K562 (cell line): ENCODE results near the gene CYB5D1. TPM values are rescaled to one million over a fixed set of nuclear protein-coding genes. Genes with fewer than 3 reads are reported as not detected.

ENCODE experiments used
- ATAC-seq: fragments of 200-7000 bp; cut with Tn5 transposase; 3 replicates; pipeline ENCODE4 v1.9.1; 2020; ENCODE audit warnings: moderate library complexity
- BruUV-seq: library from RNA; stranded (reverse); fragments of 400-500 nt; replicated peaks from 2 replicates; lab custom pipeline; 2021; lab: Mats Ljungman, UMichigan
- CTCF ChIA-PET: fragments of 300-600 bp; formaldehyde crosslinking; extraction: SDS; loops from one replicate; lab custom pipeline; 2021; ENCODE audit warnings: low intra/inter-chr PET ratio; lab: Yijun Ruan, JAX
- POLR2A ChIA-PET: fragments of 300-600, 350-650 bp; sonication (Branson Sonifier 250); formaldehyde crosslinking; extraction: SDS; loops from one replicate; lab custom pipeline; 2021; ENCODE audit warnings: antibody characterized with exemption, inconsistent platforms; lab: Yijun Ruan, JAX
- DNase-seq, 4 experiments: peaks; one replicate each; pipeline versions ENCODE4 v3.0.0 to v3.0.0-alpha.2; 2011 to 2018; ENCODE audit warnings: low spot score in 3 of 4, mixed read lengths in 3 of 4; ENCODE audit errors: extremely low read depth in 1 of 4
- FAIRE-seq: peaks from 2 replicates; lab custom pipeline; 2011; peaks lifted over from hg19 to GRCh38; lab: Jason Lieb, UNC
- H2AFZ ChIP-seq: 2 replicates; pipeline ENCODE4 v1.6.0; 2011; ENCODE audit warnings: low read depth, low read length, control low read depth, inconsistent platforms
- H3K27ac ChIP-seq: fragments of 200-600 bp; 3 replicates; pipeline ENCODE4 v1.8.0; 2011; ENCODE audit warnings: low read depth, mild to moderate bottlenecking, control low read depth, inconsistent platforms, low read length, moderate library complexity, mixed read lengths; ENCODE audit errors: extremely low read depth
- H3K27me3 ChIP-seq, 2 experiments: fragments of 300-600 bp in 1 of 2; 2 replicates in 1 of 2; 3 replicates in 1 of 2; pipeline versions ENCODE4 v1.6.0 to v1.8.0; 2011; ENCODE audit warnings: inconsistent platforms in 2 of 2, low read length in 2 of 2, mild to moderate bottlenecking in 1 of 2, mixed read lengths in 1 of 2, moderate library complexity in 1 of 2; ENCODE audit not compliant: control insufficient read depth in 2 of 2, insufficient read depth in 2 of 2
- H3K36me3 ChIP-seq: fragments of 300-600 bp; 3 replicates; pipeline ENCODE4 v1.8.0; 2011; ENCODE audit warnings: mild to moderate bottlenecking, low read length, inconsistent platforms; ENCODE audit not compliant: control insufficient read depth, insufficient read depth
- H3K4me1 ChIP-seq, 2 experiments: fragments of 200-600 bp in 1 of 2; replicated peaks in 1 of 2; 2 replicates in 1 of 2; 3 replicates in 1 of 2; pipeline versions ENCODE4 v1.5.1 to v1.8.0; 2011; ENCODE audit warnings: inconsistent platforms in 2 of 2, low read length in 2 of 2, mild to moderate bottlenecking in 1 of 2, mixed read lengths in 1 of 2, moderate library complexity in 1 of 2; ENCODE audit not compliant: control insufficient read depth in 2 of 2, insufficient read depth in 2 of 2
- H3K4me2 ChIP-seq: 2 replicates; pipeline ENCODE4 v1.6.1; 2011; ENCODE audit warnings: low read length, control low read depth, inconsistent platforms, mixed read lengths; ENCODE audit not compliant: insufficient read depth
- H3K4me3 ChIP-seq: fragments of 200-600 bp; sonication (generic), shearing (Covaris generic); 2 replicates; pipeline ENCODE4 v1.5.1; 2016; ENCODE audit warnings: control low read depth, inconsistent platforms
- H3K79me2 ChIP-seq: fragments of 200-600 bp; 3 replicates; pipeline ENCODE4 v1.8.0; 2011; ENCODE audit warnings: low read length, inconsistent platforms; ENCODE audit not compliant: control insufficient read depth, insufficient read depth
- H3K9ac ChIP-seq, 2 experiments: 2 replicates each; pipeline versions ENCODE4 v1.6.0 to v1.6.1; 2011; ENCODE audit warnings: low read depth in 2 of 2, low read length in 2 of 2, control low read depth in 1 of 2, inconsistent platforms in 1 of 2, mild to moderate bottlenecking in 1 of 2, mixed read lengths in 1 of 2; ENCODE audit not compliant: insufficient read depth in 1 of 2
- H3K9me1 ChIP-seq: one replicate; pipeline ENCODE4 v1.6.0; 2011; ENCODE audit warnings: inconsistent platforms, mild to moderate bottlenecking, low read length, moderate library complexity; ENCODE audit not compliant: control insufficient read depth, insufficient read depth
- H3K9me3 ChIP-seq: replicated peaks from 2 replicates; pipeline ENCODE4 v1.5.1; 2011; ENCODE audit warnings: low read depth, low read length, inconsistent platforms; ENCODE audit not compliant: control insufficient read depth, insufficient read depth
- H4K20me1 ChIP-seq: replicated peaks from 2 replicates; pipeline ENCODE4 v1.6.1; 2011; ENCODE audit warnings: low read length, inconsistent platforms, mixed read lengths; ENCODE audit not compliant: control insufficient read depth, insufficient read depth
- ARID1B ChIP-seq: fragments of 450-650 bp; IDR thresholded peaks from 2 replicates; pipeline ENCODE4 v1.6.1; 2016; ENCODE audit warnings: antibody characterized with exemption, mild to moderate bottlenecking, inconsistent platforms
- DMBX1 ChIP-seq: fragments of 250-450 bp; sonication (Bioruptor Pico); IDR thresholded peaks from 2 replicates; pipeline ENCODE4 v1.8.0; 2022; ENCODE audit warnings: inconsistent platforms, mild to moderate bottlenecking, moderate library complexity, borderline replicate concordance
- KHSRP ChIP-seq: fragments of 450-650 bp; IDR thresholded peaks from 2 replicates; pipeline ENCODE4 v1.6.1; 2017
- LARP7 ChIP-seq: fragments of 450-650 bp; IDR thresholded peaks from 2 replicates; pipeline ENCODE4 v1.6.1; 2016
- NCOR1 ChIP-seq: fragments of 450-650 bp; IDR thresholded peaks from 2 replicates; pipeline ENCODE4 v1.6.1; 2016; ENCODE audit warnings: mild to moderate bottlenecking, moderate library complexity
- NFATC3 ChIP-seq: fragments of 450-650 bp; IDR thresholded peaks from 2 replicates; pipeline ENCODE4 v1.6.1; 2017; ENCODE audit warnings: mild to moderate bottlenecking
- RBM14 ChIP-seq: fragments of 200-400 bp; formaldehyde crosslinking; IDR thresholded peaks from 2 replicates; pipeline ENCODE4 v1.6.1; 2018; ENCODE audit warnings: low read depth, mild to moderate bottlenecking, low read length, moderate library complexity, borderline replicate concordance; ENCODE audit not compliant: insufficient read depth
- ZNF586 ChIP-seq: fragments of 450-650 bp; formaldehyde crosslinking; conservative IDR thresholded peaks from 2 replicates; pipeline ENCODE4 v1.4.0; 2020; ENCODE audit warnings: mild to moderate bottlenecking, moderate library complexity
- WGBS: fragments of 100-300 bp; shearing (Covaris generic); methylation state at CpG from one replicate; pipeline ENCODE4 v1.1.6; 2016; ENCODE audit warnings: low coverage, mixed read lengths; ENCODE audit not compliant: insufficient coverage; ENCODE audit errors: missing lambda C conversion rate; 5-methylcytosine and 5-hydroxymethylcytosine counted together
- in situ Hi-C: fragments of 300-500 bp; cut with MboI; formaldehyde crosslinking; loops from 4 replicates; pipeline ENCODE4 v1.15.0; 2018; ENCODE audit warnings: inconsistent platforms, mixed read lengths
- intact Hi-C: fragments of 100-400 bp; cut with micrococcal nuclease; formaldehyde crosslinking; loops from 2 replicates; pipeline ENCODE4 v1.14.2; 2022
- polyA plus RNA-seq, 8 experiments: library from polyadenylated mRNA; depleted of rRNA in 4 of 8; stranded (reverse) in 5 of 8; unstranded in 3 of 8; fragments of >200 nt; fragmentation: Nextera tagmentation in 2 of 8; fragmentation: Illumina TruSeq in 1 of 8; extraction: Ambion mirVana in 2 of 8; extraction: Trizol in 1 of 8; gene quantifications; 2 replicates each; pipeline versions ENCODE4 v1.2.1 to v1.2.3, GENCODE V29; 2011 to 2014; ENCODE audit warnings: inconsistent platforms in 1 of 8, missing spikeins in 1 of 8
- total RNA-seq, 7 experiments: library from RNA; depleted of rRNA in 6 of 7; stranded (reverse); fragments of >200 nt in 6 of 7; fragmentation: Illumina TruSeq in 2 of 7; extraction: Trizol in 2 of 7; gene quantifications; 2 replicates each; pipeline versions ENCODE4 v1.2.1 to v1.2.3, GENCODE V29; 2011 to 2021; ENCODE audit warnings: low replicate concordance in 1 of 7
- TF ChIP-seq, protein P1 (sequence below): fragments of 450-650 bp; formaldehyde crosslinking; IDR thresholded peaks from 2 replicates; pipeline ENCODE4 v1.4.0; 2020; ENCODE audit warnings: mild to moderate bottlenecking, mixed read lengths

Gene CYB5D1
- total and polyA plus RNA-seq, 9 of the 15 experiments (the other 6 are each of a cell fraction or from before 2014, with no cell fraction given), result 2.4 to 7.9 (median 5.7) TPM

DNA sequence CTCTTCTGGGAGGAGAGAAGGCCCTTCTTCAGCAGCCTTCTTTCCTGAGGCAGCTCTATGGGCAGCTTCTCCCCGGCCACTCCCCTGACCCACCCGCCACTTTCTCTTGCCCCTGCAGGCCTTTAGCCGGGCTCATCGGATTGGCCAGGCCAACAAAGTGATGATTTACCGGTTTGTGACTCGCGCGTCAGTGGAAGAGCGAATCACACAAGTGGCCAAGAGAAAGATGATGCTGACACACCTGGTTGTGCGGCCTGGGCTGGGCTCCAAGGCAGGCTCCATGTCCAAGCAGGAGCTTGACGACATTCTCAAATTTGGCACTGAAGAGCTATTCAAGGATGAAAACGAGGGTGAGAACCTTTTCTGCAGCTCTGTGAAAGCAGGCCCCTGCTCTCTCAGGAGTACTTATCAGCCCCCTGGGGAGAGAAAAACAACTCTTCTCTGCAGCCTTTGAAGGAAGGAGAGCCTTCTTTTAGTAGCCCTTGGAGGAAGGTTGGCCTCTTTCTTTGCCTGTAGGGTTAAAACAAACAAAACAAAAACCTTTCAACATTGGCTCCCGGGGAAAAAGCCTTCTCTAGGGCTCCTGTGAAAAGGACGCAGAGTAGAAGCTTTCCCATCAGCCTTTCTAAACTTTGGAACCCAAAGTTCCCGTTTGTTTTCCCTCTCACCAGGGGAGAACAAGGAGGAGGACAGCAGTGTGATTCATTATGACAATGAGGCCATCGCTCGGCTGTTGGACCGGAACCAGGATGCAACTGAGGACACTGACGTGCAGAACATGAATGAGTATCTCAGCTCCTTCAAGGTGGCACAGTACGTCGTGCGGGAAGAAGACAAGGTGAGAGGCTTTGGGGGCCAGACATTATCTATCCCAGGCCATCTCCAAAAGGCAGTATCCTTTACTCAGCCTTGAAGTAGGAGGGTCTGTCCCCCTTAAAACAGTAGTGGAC, 45.6 kb downstream of the CYB5D1 start:
- no peaks in the 10 kb centered on the region for H3K27me3 ChIP-seq
- 93% methylated on average over 18 of the region's 22 CpGs for WGBS
- intact Hi-C loops, result no loop called here
- H3K4me2 ChIP-seq, result no peak overlapping the region
- H3K9me3 ChIP-seq, result no peaks in the 10 kb centered on the region
- H2AFZ ChIP-seq, result no peak overlapping the region
- peaks cover 59% of the 10 kb centered on the region for H3K36me3 ChIP-seq
- CTCF ChIA-PET, result no interaction called here
- POLR2A ChIA-PET, result no interaction called here
- H3K9me1 ChIP-seq, result no peaks in the 10 kb centered on the region
- no peak for ATAC-seq
- H3K27ac ChIP-seq, result no peak overlapping the region
- H3K9ac ChIP-seq, result no peak overlapping the region
- H4K20me1 ChIP-seq, result no peaks in the 10 kb centered on the region
- no peaks in the 10 kb centered on the region for H3K4me1 ChIP-seq
- H3K79me2 ChIP-seq, result no peaks in the 10 kb centered on the region
- TF ChIP-seq DMBX1 (no peak), ARID1B (no peak), NCOR1 (no peak), ZNF586 (CRISPR knock-in tag) (no peak), NFATC3 (no peak), RBM14 (no peak), LARP7 (no peak), KHSRP (no peak)
- TF ChIP-seq, protein P1, sequence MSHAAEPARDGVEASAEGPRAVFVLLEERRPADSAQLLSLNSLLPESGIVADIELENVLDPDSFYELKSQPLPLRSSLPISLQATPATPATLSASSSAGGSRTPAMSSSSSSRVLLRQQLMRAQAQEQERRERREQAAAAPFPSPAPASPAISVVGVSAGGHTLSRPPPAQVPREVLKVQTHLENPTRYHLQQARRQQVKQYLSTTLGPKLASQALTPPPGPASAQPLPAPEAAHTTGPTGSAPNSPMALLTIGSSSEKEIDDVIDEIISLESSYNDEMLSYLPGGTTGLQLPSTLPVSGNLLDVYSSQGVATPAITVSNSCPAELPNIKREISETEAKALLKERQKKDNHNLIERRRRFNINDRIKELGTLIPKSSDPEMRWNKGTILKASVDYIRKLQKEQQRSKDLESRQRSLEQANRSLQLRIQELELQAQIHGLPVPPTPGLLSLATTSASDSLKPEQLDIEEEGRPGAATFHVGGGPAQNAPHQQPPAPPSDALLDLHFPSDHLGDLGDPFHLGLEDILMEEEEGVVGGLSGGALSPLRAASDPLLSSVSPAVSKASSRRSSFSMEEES (CRISPR knock-in tag), result no peak
- TF ChIP-seq, all 486 proteins: peak for 0
- no peak for DNase-seq
- FAIRE-seq, result no peak
- in situ Hi-C loops, result no loop called here
- BruUV-seq, result TSS peak; percentile 32
- H3K4me3 ChIP-seq, result no peak overlapping the region
